GM19452 (cell line): ENCODE results near the gene SUGCT.

ENCODE experiments used
- ATAC-seq: cut with Tn5 transposase; IDR thresholded peaks from one replicate; pipeline ENCODE4 v1.9.1; 2021; ENCODE audit not compliant: unreplicated experiment

SUGCT gene

GRCh38 chr7:40887099-40887498 is 752.3 kb downstream of the SUGCT start:
- no peak for ATAC-seq

- ATAC-seq, result no peak
Measured at GRCh38 chr7:40888499-40888898, 753.7 kb downstream of the SUGCT start.

GRCh38 chr7:40889099-40889498 is 754.3 kb downstream of the SUGCT start:
- ATAC-seq, result no peak

- no peak for ATAC-seq
Measured at GRCh38 chr7:40889539-40889938, 754.7 kb downstream of the SUGCT start.

- no peak for ATAC-seq
Measured at GRCh38 chr7:40890088-40890692, 755.4 kb downstream of the SUGCT start.

GRCh38 chr7:40891232-40891631 is 756.4 kb downstream of the SUGCT start:
- no peak for ATAC-seq

GRCh38 chr7:40899151-40899550 is 764.3 kb downstream of the SUGCT start:
- ATAC-seq, result no peak

- ATAC-seq, result no peak
Measured at GRCh38 chr7:40899636-40900507, 765.1 kb downstream of the SUGCT start.

GRCh38 chr7:40903872-40904271 is 769.1 kb downstream of the SUGCT start:
- no peak for ATAC-seq

- ATAC-seq, result no peak
Measured at GRCh38 chr7:40907286-40907685, 772.5 kb downstream of the SUGCT start.

GRCh38 chr7:40909346-40909980 is 774.7 kb downstream of the SUGCT start:
- no peak for ATAC-seq
